GM10266 (cell line): ENCODE results near the gene DEFB118.

Experiments used
- DNase-seq: peaks from one replicate; pipeline ENCODE4 v3.0.0; 2012; ENCODE audit errors: extremely low spot score
- TF ChIP-seq, protein P1 (sequence below): IDR thresholded peaks from 2 replicates; pipeline ENCODE4 v1.5.1; 2012; ENCODE audit warnings: mild to moderate bottlenecking, low read depth; ENCODE audit not compliant: control insufficient read depth, insufficient read depth; ENCODE audit errors: missing control alignments

DEFB118 gene

DNA sequence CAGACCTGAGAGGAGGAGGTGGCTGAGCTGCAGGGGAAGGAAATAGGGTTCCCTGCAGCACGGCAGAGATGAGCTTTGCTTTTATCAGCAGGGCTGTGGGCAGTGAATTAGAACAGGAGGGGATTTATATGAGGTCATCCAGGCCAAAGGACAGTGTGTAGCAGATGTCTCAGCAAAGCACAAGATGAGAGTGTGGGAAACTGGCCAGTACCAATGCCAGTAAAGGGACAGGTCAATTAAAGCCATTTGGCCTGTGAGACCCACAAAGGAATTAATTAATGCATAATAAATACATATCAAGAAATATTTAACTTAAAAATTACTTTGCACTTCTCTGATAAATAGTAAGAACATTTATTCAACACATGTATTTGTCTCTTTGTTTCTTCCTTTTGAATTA, 22.1 kb downstream of the DEFB118 start, which contains the start of gene DEFB119:
Gene DEFB119, minus strand, starts transcription at position 101 of the 400 bp plus-strand sequence. CDS start 107 bp downstream, outside the sequence.
- no peak for DNase-seq
- TF ChIP-seq, protein P1, sequence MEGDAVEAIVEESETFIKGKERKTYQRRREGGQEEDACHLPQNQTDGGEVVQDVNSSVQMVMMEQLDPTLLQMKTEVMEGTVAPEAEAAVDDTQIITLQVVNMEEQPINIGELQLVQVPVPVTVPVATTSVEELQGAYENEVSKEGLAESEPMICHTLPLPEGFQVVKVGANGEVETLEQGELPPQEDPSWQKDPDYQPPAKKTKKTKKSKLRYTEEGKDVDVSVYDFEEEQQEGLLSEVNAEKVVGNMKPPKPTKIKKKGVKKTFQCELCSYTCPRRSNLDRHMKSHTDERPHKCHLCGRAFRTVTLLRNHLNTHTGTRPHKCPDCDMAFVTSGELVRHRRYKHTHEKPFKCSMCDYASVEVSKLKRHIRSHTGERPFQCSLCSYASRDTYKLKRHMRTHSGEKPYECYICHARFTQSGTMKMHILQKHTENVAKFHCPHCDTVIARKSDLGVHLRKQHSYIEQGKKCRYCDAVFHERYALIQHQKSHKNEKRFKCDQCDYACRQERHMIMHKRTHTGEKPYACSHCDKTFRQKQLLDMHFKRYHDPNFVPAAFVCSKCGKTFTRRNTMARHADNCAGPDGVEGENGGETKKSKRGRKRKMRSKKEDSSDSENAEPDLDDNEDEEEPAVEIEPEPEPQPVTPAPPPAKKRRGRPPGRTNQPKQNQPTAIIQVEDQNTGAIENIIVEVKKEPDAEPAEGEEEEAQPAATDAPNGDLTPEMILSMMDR, result no peak

DNA sequence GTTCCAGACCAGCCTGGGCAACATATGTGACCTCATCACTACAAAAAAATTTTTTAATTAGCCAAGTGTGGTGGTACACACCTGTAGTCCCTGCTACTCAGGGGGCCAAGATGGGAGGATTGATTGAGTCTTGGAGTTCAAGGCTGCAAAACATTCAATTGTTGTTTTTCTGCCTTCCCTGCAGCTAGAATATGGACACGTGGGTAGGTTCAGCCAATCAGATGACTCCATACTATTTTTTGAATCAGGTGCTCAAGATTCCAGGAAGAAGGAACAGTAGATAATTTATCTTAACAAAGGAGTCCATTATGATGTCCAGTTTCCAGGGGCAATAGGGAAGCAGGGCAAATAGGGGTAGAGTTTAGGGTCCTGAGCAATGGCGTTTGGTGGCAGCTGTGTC, 24.4 kb downstream of the DEFB118 start:
- TF ChIP-seq, protein P1, result no peak
- DNase-seq, result no peak

DNA sequence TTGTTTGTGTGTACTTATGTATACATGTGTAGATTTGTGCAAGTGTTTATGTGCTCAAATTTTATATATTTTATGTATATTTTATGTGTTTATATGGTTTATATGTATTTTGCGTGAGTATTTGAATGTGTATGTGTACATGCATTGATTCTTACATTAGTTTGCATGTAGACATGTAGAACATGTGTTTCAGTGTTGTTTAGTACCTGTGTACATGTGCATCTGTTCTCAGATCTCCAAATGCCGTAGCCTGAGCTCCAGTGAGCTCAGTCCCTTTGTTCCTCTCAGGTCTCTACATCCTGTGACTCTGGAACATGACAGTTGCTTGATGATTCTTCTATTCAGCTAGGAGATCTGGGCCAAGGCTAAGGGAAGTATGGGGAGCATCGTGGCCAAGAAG, 26.5 kb downstream of the DEFB118 start:
- no peak for DNase-seq
- TF ChIP-seq, protein P1, result no peak

DNA sequence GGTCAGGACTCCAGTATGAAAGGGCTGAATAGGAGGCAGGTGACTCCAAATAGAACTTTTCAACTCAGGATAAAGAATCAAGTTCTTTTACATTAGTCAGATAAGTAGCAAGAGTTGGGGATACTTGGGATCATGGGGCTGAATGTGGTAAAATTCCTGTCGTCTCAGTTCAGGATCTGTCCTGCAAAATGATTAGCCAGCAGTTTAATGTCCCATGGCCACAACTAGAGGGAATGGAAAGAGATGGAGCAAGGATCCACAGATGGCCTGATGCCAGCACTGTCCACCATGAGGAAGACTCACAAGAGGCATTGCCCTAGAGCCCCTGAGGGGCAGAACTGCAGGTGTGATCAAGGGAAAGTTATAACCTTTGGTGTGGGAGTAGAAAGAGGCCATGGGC, 35.5 kb downstream of the DEFB118 start:
- no peak for DNase-seq
- TF ChIP-seq, protein P1, result no peak

DNA sequence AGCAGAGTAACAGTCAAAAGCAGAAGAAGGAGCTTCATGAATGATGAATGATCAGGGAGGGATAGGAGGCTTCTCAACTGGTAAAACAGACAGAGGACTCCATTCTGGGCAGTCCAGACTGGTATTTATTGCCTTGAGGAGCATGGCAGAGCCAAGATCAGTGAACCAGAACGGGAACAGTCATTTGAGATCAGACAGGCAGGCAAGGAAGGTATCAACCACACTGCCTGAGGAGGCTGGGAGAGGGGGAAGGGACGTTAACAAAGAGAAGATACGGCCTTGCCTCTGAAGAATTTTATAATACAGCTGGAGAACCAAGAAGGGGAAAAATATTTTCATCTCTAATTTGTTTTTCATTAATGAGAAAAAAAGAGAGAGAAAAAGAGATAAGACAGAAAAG, 37.7 kb downstream of the DEFB118 start, which contains the start of gene DEFB121:
Gene DEFB121, minus strand, starts transcription at position 101 of the 400 bp plus-strand sequence. Its CDS starts 63 bp downstream, at position 38.
- TF ChIP-seq, protein P1, result no peak
- no peak for DNase-seq

DNA sequence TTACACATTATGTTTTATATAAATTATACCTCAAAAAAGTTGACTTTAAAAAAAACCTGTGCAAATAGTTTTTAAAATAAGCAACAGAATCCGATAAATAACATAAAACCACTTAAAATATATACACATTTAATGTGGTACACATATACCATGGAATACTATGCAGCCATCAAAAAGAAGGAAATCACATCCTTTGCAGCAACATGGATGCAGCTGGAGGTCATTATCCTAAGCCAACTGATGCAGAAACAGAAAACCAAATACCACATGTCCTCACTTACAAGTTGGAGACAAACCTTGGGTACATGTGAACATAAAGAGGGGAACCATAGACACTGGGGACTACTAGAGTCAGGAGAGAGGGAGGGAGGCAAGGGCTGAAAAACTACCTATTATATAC, 41.6 kb downstream of the DEFB118 start:
- TF ChIP-seq, protein P1, result no peak
- DNase-seq, result no peak

DNA sequence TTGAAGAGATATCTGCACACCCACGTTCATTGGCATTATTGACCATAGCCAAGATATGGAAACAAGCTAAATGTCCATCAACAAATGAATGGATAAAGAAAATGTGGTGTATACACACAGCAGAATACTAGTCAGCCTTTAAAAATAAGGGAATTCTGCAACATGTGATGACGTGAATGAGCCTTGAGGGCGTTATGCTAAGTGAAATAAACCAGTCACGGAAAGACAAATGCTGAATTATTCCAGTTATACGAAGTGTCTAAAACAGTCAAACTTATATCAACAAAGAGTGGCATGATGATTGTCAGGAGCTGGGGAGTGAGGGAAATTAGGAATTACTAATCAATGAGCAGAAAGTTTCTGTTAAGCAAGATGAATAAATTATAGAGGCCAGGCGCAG, 46.0 kb downstream of the DEFB118 start:
- TF ChIP-seq, protein P1, result no peak
- DNase-seq, result no peak
